Measurements from ENCODE around the gene SCYGR7.

SCYGR7 gene

DNA sequence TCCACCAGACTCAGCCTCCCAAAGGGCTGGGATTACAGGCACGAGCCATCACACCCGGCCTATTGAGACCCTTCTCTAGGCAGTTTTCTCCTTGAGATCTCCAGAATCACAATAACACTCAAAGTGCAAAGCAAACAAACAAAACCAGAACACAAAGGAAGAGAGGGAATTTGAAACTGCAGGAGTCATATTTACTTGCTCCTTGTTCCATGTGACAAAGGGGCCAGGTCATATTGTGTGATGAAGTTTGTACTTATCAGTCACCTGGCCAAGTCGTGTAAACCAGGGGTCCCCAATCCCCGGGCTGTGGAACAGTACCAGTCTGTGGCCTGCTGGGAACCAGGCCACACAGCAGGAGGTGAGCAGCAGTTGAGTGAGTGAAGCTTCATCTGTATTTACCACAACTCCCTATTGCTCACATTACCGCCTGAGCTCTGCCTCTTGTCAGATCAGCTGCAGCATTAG lies 44.1 kb downstream of the SCYGR7 start (continued):
- TF ChIP-seq, protein P1, sequence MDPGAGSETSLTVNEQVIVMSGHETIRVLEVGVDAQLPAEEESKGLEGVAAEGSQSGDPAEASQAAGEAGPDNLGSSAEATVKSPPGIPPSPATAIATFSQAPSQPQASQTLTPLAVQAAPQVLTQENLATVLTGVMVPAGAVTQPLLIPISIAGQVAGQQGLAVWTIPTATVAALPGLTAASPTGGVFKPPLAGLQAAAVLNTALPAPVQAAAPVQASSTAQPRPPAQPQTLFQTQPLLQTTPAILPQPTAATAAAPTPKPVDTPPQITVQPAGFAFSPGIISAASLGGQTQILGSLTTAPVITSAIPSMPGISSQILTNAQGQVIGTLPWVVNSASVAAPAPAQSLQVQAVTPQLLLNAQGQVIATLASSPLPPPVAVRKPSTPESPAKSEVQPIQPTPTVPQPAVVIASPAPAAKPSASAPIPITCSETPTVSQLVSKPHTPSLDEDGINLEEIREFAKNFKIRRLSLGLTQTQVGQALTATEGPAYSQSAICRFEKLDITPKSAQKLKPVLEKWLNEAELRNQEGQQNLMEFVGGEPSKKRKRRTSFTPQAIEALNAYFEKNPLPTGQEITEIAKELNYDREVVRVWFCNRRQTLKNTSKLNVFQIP (CRISPR knock-in tag; IDR thresholded peaks at IDR 0.05; ENCODE audit: borderline replicate concordance, low read depth) = no peak
- TF ChIP-seq TOX (CRISPR knock-in tag; IDR thresholded peaks at IDR 0.05; ENCODE audit: borderline replicate concordance) (no peak), ARNTL (CRISPR knock-in tag; IDR thresholded peaks at IDR 0.05; ENCODE audit: borderline replicate concordance, low read depth) (no peak), ZNF565 (CRISPR knock-in tag; conservative IDR thresholded peaks at IDR 0.05; ENCODE audit: low read depth) (no peak), ZC3H10 (CRISPR knock-in tag; IDR thresholded peaks at IDR 0.05) (no peak), ZNF70 (CRISPR knock-in tag; IDR thresholded peaks at IDR 0.05) (no peak), TCF4 (CRISPR knock-in tag; IDR thresholded peaks at IDR 0.05; ENCODE audit: borderline replicate concordance) (no peak), CSDC2 (CRISPR knock-in tag; IDR thresholded peaks at IDR 0.05) (no peak), BACH2 (CRISPR knock-in tag; IDR thresholded peaks at IDR 0.05; ENCODE audit: borderline replicate concordance) (no peak)

DNA sequence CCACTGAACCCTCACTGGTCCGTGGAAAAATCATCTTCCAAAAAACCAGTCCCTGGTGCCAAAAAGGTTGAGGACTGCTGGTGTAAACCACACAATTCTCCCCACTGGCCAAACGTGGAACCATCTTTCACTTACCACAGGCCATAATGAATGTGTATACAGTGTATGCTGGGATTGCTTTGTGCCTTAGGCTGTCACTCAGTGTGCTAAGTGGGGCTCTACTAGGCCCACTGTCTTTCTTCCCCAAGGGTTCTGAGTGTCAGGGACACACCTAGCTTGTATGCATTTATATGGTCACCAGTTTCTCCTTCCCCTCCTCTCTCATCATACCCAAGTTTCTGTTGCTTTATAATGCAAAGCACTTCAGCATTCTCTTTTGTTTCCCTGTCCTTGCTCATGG lies 44.8 kb downstream of the SCYGR7 start:
- no peak for TF ChIP-seq ISL1 (CRISPR knock-in tag; IDR thresholded peaks at IDR 0.05)
- TF ChIP-seq GLIS3 (CRISPR knock-in tag; IDR thresholded peaks at IDR 0.05) = no peak
- TF ChIP-seq ESRRG (CRISPR knock-in tag; IDR thresholded peaks at IDR 0.05) = no peak
- no peak for TF ChIP-seq OSR1 (CRISPR knock-in tag; IDR thresholded peaks at IDR 0.05)
- TF ChIP-seq PPARA (CRISPR knock-in tag; IDR thresholded peaks at IDR 0.05; ENCODE audit: borderline replicate concordance) = no peak
- no peak for TF ChIP-seq ARNTL (CRISPR knock-in tag; IDR thresholded peaks at IDR 0.05; ENCODE audit: borderline replicate concordance, low read depth)
- TF ChIP-seq ZNF8 (CRISPR knock-in tag; IDR thresholded peaks at IDR 0.05) = no peak
- no peak for TF ChIP-seq ZFP3 (CRISPR knock-in tag; IDR thresholded peaks at IDR 0.05)
- TF ChIP-seq, protein P1 (CRISPR knock-in tag; IDR thresholded peaks at IDR 0.05; ENCODE audit: borderline replicate concordance, low read depth) = no peak
- no peak for TF ChIP-seq TOX (CRISPR knock-in tag; IDR thresholded peaks at IDR 0.05; ENCODE audit: borderline replicate concordance)
- TF ChIP-seq, protein P2, sequence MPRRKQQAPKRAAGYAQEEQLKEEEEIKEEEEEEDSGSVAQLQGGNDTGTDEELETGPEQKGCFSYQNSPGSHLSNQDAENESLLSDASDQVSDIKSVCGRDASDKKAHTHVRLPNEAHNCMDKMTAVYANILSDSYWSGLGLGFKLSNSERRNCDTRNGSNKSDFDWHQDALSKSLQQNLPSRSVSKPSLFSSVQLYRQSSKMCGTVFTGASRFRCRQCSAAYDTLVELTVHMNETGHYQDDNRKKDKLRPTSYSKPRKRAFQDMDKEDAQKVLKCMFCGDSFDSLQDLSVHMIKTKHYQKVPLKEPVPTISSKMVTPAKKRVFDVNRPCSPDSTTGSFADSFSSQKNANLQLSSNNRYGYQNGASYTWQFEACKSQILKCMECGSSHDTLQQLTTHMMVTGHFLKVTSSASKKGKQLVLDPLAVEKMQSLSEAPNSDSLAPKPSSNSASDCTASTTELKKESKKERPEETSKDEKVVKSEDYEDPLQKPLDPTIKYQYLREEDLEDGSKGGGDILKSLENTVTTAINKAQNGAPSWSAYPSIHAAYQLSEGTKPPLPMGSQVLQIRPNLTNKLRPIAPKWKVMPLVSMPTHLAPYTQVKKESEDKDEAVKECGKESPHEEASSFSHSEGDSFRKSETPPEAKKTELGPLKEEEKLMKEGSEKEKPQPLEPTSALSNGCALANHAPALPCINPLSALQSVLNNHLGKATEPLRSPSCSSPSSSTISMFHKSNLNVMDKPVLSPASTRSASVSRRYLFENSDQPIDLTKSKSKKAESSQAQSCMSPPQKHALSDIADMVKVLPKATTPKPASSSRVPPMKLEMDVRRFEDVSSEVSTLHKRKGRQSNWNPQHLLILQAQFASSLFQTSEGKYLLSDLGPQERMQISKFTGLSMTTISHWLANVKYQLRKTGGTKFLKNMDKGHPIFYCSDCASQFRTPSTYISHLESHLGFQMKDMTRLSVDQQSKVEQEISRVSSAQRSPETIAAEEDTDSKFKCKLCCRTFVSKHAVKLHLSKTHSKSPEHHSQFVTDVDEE (CRISPR knock-in tag; IDR thresholded peaks at IDR 0.05) = no peak
- TF ChIP-seq, protein P3, sequence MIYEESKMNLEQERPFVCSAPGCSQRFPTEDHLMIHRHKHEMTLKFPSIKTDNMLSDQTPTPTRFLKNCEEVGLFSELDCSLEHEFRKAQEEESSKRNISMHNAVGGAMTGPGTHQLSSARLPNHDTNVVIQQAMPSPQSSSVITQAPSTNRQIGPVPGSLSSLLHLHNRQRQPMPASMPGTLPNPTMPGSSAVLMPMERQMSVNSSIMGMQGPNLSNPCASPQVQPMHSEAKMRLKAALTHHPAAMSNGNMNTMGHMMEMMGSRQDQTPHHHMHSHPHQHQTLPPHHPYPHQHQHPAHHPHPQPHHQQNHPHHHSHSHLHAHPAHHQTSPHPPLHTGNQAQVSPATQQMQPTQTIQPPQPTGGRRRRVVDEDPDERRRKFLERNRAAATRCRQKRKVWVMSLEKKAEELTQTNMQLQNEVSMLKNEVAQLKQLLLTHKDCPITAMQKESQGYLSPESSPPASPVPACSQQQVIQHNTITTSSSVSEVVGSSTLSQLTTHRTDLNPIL (CRISPR knock-in tag; IDR thresholded peaks at IDR 0.05; ENCODE audit: low read depth) = no peak
- TF ChIP-seq ZC3H10 (CRISPR knock-in tag; IDR thresholded peaks at IDR 0.05) = no peak
- TF ChIP-seq ZNF70 (CRISPR knock-in tag; IDR thresholded peaks at IDR 0.05) = no peak
- ATAC-seq = 0 out of 3 replicates have a peak, but pooled peaks have one; percentile 30

DNA sequence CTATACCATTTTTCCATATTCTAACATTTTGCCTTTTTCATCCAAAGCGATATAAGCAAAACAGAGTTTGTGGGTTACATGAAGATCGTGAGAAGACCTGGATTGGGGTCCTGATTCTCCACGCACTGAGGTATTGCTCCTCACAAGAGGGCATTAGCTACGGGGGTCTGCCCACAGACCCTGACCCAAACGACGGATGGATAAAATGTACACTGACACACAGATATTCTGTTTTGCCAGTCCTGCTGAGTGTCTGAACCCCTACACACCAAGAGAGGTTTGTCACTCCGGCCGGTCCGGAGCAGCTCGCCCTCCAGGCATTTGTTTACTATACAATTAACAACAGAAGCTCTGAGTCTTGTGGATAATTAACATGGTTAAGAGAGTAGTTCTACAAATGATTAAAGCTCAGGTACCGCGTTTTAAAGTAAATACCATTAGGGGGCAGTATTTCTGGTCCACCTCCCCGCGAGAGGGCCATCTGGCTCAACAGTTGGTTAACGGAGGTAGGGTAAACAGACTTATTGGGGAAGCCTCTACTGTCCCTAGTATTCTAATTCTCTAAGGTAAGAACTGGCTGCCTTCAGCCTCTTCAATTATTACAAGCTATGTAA lies 46.0 kb downstream of the SCYGR7 start:
- ATAC-seq = 0 out of 3 replicates have a peak, but pooled peaks have one; percentile 44
- TF ChIP-seq ZC3H10 (CRISPR knock-in tag; IDR thresholded peaks at IDR 0.05) (no peak), TCF4 (CRISPR knock-in tag; IDR thresholded peaks at IDR 0.05; ENCODE audit: borderline replicate concordance) (no peak), ZNF8 (CRISPR knock-in tag; IDR thresholded peaks at IDR 0.05) (no peak), ARNTL (CRISPR knock-in tag; IDR thresholded peaks at IDR 0.05; ENCODE audit: borderline replicate concordance, low read depth) (no peak), SNAI2 (CRISPR knock-in tag; IDR thresholded peaks at IDR 0.05) (no peak), ZFP3 (CRISPR knock-in tag; IDR thresholded peaks at IDR 0.05) (no peak), ESRRG (CRISPR knock-in tag; IDR thresholded peaks at IDR 0.05) (no peak), PPARA (CRISPR knock-in tag; IDR thresholded peaks at IDR 0.05; ENCODE audit: borderline replicate concordance) (no peak), GLIS3 (CRISPR knock-in tag; IDR thresholded peaks at IDR 0.05) (no peak), CSDC2 (CRISPR knock-in tag; IDR thresholded peaks at IDR 0.05) (no peak), ZNF565 (CRISPR knock-in tag; conservative IDR thresholded peaks at IDR 0.05; ENCODE audit: low read depth) (no peak)
- TF ChIP-seq, protein P4, sequence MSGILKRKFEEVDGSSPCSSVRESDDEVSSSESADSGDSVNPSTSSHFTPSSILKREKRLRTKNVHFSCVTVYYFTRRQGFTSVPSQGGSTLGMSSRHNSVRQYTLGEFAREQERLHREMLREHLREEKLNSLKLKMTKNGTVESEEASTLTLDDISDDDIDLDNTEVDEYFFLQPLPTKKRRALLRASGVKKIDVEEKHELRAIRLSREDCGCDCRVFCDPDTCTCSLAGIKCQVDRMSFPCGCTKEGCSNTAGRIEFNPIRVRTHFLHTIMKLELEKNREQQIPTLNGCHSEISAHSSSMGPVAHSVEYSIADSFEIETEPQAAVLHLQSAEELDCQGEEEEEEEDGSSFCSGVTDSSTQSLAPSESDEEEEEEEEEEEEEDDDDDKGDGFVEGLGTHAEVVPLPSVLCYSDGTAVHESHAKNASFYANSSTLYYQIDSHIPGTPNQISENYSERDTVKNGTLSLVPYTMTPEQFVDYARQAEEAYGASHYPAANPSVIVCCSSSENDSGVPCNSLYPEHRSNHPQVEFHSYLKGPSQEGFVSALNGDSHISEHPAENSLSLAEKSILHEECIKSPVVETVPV (CRISPR knock-in tag; IDR thresholded peaks at IDR 0.05) = no peak
- TF ChIP-seq, protein P5, sequence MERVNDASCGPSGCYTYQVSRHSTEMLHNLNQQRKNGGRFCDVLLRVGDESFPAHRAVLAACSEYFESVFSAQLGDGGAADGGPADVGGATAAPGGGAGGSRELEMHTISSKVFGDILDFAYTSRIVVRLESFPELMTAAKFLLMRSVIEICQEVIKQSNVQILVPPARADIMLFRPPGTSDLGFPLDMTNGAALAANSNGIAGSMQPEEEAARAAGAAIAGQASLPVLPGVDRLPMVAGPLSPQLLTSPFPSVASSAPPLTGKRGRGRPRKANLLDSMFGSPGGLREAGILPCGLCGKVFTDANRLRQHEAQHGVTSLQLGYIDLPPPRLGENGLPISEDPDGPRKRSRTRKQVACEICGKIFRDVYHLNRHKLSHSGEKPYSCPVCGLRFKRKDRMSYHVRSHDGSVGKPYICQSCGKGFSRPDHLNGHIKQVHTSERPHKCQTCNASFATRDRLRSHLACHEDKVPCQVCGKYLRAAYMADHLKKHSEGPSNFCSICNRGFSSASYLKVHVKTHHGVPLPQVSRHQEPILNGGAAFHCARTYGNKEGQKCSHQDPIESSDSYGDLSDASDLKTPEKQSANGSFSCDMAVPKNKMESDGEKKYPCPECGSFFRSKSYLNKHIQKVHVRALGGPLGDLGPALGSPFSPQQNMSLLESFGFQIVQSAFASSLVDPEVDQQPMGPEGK (CRISPR knock-in tag; IDR thresholded peaks at IDR 0.05; ENCODE audit: borderline replicate concordance) = no peak

All from SK-N-SH treated with all-trans-retinoic acid at 6 μM for 48 hours (cell line).